Measurements from ENCODE around the gene USP24. TPM values are rescaled to one million over a fixed set of nuclear protein-coding genes. Genes with fewer than 3 reads are reported as not detected.

The USP24 gene
- total RNA-seq, 1 experiment from 2014 or later: 35.3 TPM

DNA sequence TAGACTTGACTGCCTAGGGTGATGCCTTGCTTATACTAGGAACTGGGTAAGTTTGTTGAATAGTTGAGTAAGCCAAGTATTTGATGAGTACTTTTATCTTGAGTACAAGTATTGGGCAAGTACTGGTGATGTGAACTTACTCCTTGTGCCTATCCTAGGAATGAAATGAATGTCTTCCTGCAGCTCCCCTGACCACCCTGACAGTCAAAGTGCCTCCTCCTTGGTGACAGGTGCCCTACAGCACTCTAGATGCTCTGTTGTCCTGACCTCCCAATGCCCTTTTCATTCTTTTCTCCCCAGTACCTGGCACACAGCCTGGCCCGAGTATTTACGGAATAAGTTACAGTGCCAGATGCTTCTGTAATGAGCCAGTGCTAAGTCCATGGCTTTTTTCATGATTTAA is 150.3 kb downstream of the USP24 start:
- Histone ChIP-seq H2BK20ac (ENCODE audit: low read depth, low read length, poor library complexity, severe bottlenecking) (no peak overlapping the region), H3K14ac (ENCODE audit: insufficient read depth, low read length) (no peak overlapping the region), H3K9me3 (ENCODE audit: control insufficient read depth, low read depth, low read length) (no peaks in the 10 kb centered on the region), H3K27me3 (ENCODE audit: insufficient read depth, low read length) (no peaks in the 10 kb centered on the region), H3K79me2 (ENCODE audit: insufficient read depth, low read length) (no peaks in the 10 kb centered on the region), H3K4me1 (ENCODE audit: insufficient read depth, low read length) (no peaks in the 10 kb centered on the region), H3K79me1 (ENCODE audit: insufficient read depth, low read depth, low read length, poor library complexity, severe bottlenecking) (no peaks in the 10 kb centered on the region), H2BK12ac (ENCODE audit: insufficient read length, low read depth, low read length) (no peak overlapping the region), H3T11ph (ENCODE audit: low read length) (no peak overlapping the region), H4K91ac (ENCODE audit: insufficient read length, low read depth, low read length) (no peak overlapping the region), H3K18ac (ENCODE audit: insufficient read length, low read depth, low read length) (no peak overlapping the region), H3K4ac (ENCODE audit: low read depth, low read length) (no peak overlapping the region), H3K23ac (ENCODE audit: insufficient read length, low read depth, low read length) (no peak overlapping the region), H2BK15ac (ENCODE audit: low read depth, low read length) (no peak overlapping the region), H2BK120ac (ENCODE audit: low read depth, low read length, poor library complexity, severe bottlenecking) (no peak overlapping the region), H4K20me1 (ENCODE audit: control insufficient read depth, insufficient read depth, insufficient read length) (peaks cover 2% of the 10 kb centered on the region), H3K23me2 (ENCODE audit: insufficient read length, low read depth, low read length, poor library complexity, severe bottlenecking) (no peaks in the 10 kb centered on the region), H3K27ac (ENCODE audit: insufficient read length, low read depth, low read length) (no peak overlapping the region), H2AK5ac (ENCODE audit: insufficient read length, low read length) (no peak overlapping the region), H3K4me2 (ENCODE audit: insufficient read depth, insufficient read length, low read length) (no peak overlapping the region), H3K56ac (ENCODE audit: insufficient read length, low read depth, low read length) (no peak overlapping the region), H4K5ac (ENCODE audit: insufficient read length, low read depth, low read length) (no peak overlapping the region), H2AFZ (ENCODE audit: low read length) (no peak overlapping the region), H2BK5ac (ENCODE audit: insufficient read length, low read length) (no peak overlapping the region), H3K9ac (ENCODE audit: extremely low read depth, insufficient read length, low read length) (no peak overlapping the region), H4K8ac (replicated peaks; ENCODE audit: insufficient read length, low read depth, low read length) (no peak overlapping the region)
- Mint-ChIP-seq H3K9me3 (no peaks in the 10 kb centered on the region), H3K27me3 (ENCODE audit: low read depth) (no peaks in the 10 kb centered on the region), H3K36me3 (ENCODE audit: insufficient read depth in 1 of 3, low read depth in 3 of 3) (peaks cover 7 to 75% (median 33%) of the 10 kb centered on the region in 3 experiments; a peak in 6 of 7 replicates), H3K4me3 (no peak overlapping the region), H3K4me1 (0 out of 4 replicates have a peak, but pooled peaks cover 0 to 3% of the 10 kb centered on the region in 2 experiments), H3K27ac (peak overlapping the region in 2 of 3 experiments; percentile 21 to 52; a peak in 2 of 7 replicates)
- DNase-seq: peak; percentile 14
- WGBS (ENCODE audit: extremely low coverage, insufficient read length, low lambda C conversion rate): no CpG with 5 or more reads among the region's 2 CpGs
- TF ChIP-seq, protein P1, sequence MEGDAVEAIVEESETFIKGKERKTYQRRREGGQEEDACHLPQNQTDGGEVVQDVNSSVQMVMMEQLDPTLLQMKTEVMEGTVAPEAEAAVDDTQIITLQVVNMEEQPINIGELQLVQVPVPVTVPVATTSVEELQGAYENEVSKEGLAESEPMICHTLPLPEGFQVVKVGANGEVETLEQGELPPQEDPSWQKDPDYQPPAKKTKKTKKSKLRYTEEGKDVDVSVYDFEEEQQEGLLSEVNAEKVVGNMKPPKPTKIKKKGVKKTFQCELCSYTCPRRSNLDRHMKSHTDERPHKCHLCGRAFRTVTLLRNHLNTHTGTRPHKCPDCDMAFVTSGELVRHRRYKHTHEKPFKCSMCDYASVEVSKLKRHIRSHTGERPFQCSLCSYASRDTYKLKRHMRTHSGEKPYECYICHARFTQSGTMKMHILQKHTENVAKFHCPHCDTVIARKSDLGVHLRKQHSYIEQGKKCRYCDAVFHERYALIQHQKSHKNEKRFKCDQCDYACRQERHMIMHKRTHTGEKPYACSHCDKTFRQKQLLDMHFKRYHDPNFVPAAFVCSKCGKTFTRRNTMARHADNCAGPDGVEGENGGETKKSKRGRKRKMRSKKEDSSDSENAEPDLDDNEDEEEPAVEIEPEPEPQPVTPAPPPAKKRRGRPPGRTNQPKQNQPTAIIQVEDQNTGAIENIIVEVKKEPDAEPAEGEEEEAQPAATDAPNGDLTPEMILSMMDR (conservative IDR thresholded peaks at IDR 0.05): no peak

Data from H9 (cell line).